Transverse colon (tissue), 4 donors: Measurements from ENCODE around the gene FTCD. TPM values are rescaled to one million over a fixed set of nuclear protein-coding genes. Genes with fewer than 3 reads are reported as not detected.
A peak's percentile ranks its signal among the peaks of the same experiment; 100 is the strongest.

Experiments
- DNase-seq: peaks from one replicate; pipeline ENCODE4 v3.0.0-alpha.2; 2019
- H3K27ac ChIP-seq, 4 donors: fragments of 200-600 bp; sonication (generic); 2 replicates each; pipeline ENCODE4 v1.5.1; 2016 to 2018; ENCODE audit warnings: inconsistent platforms in 4 of 4
- H3K27me3 ChIP-seq: fragments of 200-600 bp; sonication (generic); 2 replicates; pipeline ENCODE4 v1.5.1; 2017; ENCODE audit warnings: inconsistent platforms
- H3K36me3 ChIP-seq, 4 donors: fragments of 200-600 bp; sonication (generic); 2 replicates each; pipeline ENCODE4 v1.5.1; 2017 to 2019; ENCODE audit warnings: inconsistent platforms in 4 of 4
- H3K4me1 ChIP-seq, 4 donors: fragments of 200-600 bp; sonication (generic); 2 replicates each; pipeline ENCODE4 v1.5.1; 2017 to 2020; ENCODE audit warnings: inconsistent platforms in 4 of 4
- H3K4me3 ChIP-seq, 4 donors: fragments of 200-600 bp; sonication (generic); 1 replicate in 1 of 4; 2 replicates in 3 of 4; pipeline versions ENCODE4 v1.5.1 to v1.6.1; 2017 to 2019; ENCODE audit warnings: inconsistent platforms in 4 of 4
- H3K9me3 ChIP-seq, 2 donors: fragments of 200-600 bp; sonication (generic); 2 replicates each; pipeline ENCODE4 v1.5.1; 2017 to 2019; ENCODE audit warnings: inconsistent platforms in 2 of 2
- CTCF ChIP-seq, 5 experiments: fragments of 200-600 bp in 3 of 5; fragments of 450-650 bp in 2 of 5; sonication (generic) in 3 of 5; IDR thresholded peaks; 1 replicate in 2 of 5; 2 replicates in 3 of 5; pipeline ENCODE4 v1.5.1; 2016 to 2017; ENCODE audit warnings: antibody characterized with exemption in 5 of 5, inconsistent platforms in 3 of 5, mild to moderate bottlenecking in 2 of 5, moderate library complexity in 1 of 5
- EP300 ChIP-seq: sonication (generic); formaldehyde crosslinking; IDR thresholded peaks from one replicate; pipeline ENCODE4 v1.6.1; 2017; ENCODE audit warnings: antibody characterized with exemption, low read depth
- POLR2A ChIP-seq: fragments of 450-650 bp; IDR thresholded peaks from one replicate; pipeline ENCODE4 v1.6.1; 2016; ENCODE audit warnings: antibody characterized with exemption, mild to moderate bottlenecking, moderate library complexity
- POLR2AphosphoS5 ChIP-seq, 3 donors: sonication (generic); formaldehyde crosslinking; IDR thresholded peaks; one replicate each; pipeline ENCODE4 v1.6.1; 2016; ENCODE audit warnings: antibody characterized with exemption in 3 of 3
- WGBS, 2 donors: methylation state at CpG; one replicate each; pipeline ENCODE4 v1.1.5; 2018; ENCODE audit warnings: low coverage in 1 of 2; 5-methylcytosine and 5-hydroxymethylcytosine counted together
- in situ Hi-C, 4 donors: fragments of 200-750 bp; cut with MboI; loops; one replicate each; pipeline versions ENCODE4 v1.15.0 to v1.15.1; 2017; ENCODE audit warnings: low sequenced_read_pairs in 3 of 4, low pct_ligation_motif_present in 1 of 4, low pct_unique_long_range_greater_than_20kb in 1 of 4
- intact Hi-C: fragments of 100-400 bp; cut with DNase I; formaldehyde crosslinking; loops from one replicate; pipeline ENCODE4 v1.15.1; 2023; ENCODE audit warnings: low total_unique reads
- total RNA-seq, 4 donors: library from RNA; depleted of rRNA; stranded (reverse); fragments of >200 nt; gene quantifications; one replicate each; pipeline ENCODE4 v1.1.0, GENCODE V29; 2016

Gene FTCD
- total RNA-seq, 4 donors from 2014 or later: not detected

- H3K27me3 ChIP-seq: no peaks in the 10 kb centered on the region
- H3K4me1 ChIP-seq: no peaks in the 10 kb centered on the region
- DNase-seq: no peak
- TF ChIP-seq CTCF (IDR thresholded peaks at IDR 0.05) (no peak), POLR2AphosphoS5 (IDR thresholded peaks at IDR 0.05) (no peak), EP300 (no peak), POLR2A (no peak)
- peaks cover 0 to 26% (median 0%) of the 10 kb centered on the region in 4 donors for H3K36me3 ChIP-seq
- H3K9me3 ChIP-seq: no peaks in the 10 kb centered on the region
- intact Hi-C loops (no loop called here), in situ Hi-C loops (loop anchor here in 1 of 4 donors (25.0 kb wide), 1 partner anchor 162 kb away; no protein-coding TSS in a partner anchor)
- 67 to 84% methylated on average over 1 to 14 of the region's 16 CpGs for WGBS, 2 donors
- no peak overlapping the region for H3K27ac ChIP-seq
- no peak overlapping the region for H3K4me3 ChIP-seq
Observed at GRCh38 chr21:46124083-46124925, 31.1 kb downstream of the FTCD start.

- intact Hi-C loops: no loop called here
- in situ Hi-C loops: loop anchor here in 1 of 4 donors (25.0 kb wide), 1 partner anchor 161 kb away; no protein-coding TSS in a partner anchor
Observed at GRCh38 chr21:46122758-46123683, 32.4 kb downstream of the FTCD start.

DNA sequence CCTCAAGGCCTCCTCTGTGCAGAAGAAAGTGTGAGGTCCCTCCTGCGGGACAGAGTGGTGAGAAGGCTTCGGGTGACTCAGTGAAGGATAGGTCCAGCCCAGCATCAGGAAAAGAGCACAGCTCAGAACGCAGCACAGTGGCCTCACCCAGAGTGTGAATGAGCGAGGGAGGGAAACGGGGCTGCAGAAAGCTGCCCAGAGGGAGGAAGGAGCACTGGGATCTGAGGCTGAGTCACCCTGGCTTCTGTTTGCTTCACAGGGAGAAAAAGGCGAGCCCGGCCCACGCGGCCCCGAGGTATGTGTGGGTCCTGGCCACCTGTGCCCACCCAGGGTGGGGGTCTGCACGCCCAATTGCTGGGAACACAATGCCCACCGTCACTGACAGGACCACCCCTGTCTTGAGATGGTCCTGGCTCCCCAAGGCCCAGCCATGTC is 33.1 kb downstream of the FTCD start:
- intact Hi-C loops: no loop called here
- TF ChIP-seq POLR2A (no peak), POLR2AphosphoS5 (IDR thresholded peaks at IDR 0.05) (no peak), EP300 (no peak), CTCF (IDR thresholded peaks at IDR 0.05) (no peak)
- peak overlapping the region in 1 of 4 donors; percentile 34 for H3K27ac ChIP-seq
- no peaks in the 10 kb centered on the region for H3K27me3 ChIP-seq
- 40 to 63% methylated on average over 1 to 12 of the region's 12 CpGs for WGBS, 2 donors
- peaks cover 0 to 37% (median 0%) of the 10 kb centered on the region in 4 donors for H3K36me3 ChIP-seq
- H3K4me1 ChIP-seq: no peaks in the 10 kb centered on the region
- peak; percentile 6 for DNase-seq
- H3K4me3 ChIP-seq: no peak overlapping the region
- no peaks in the 10 kb centered on the region for H3K9me3 ChIP-seq
- in situ Hi-C loops: loop anchor here in 1 of 4 donors (25.0 kb wide), 1 partner anchor 160 kb away; no protein-coding TSS in a partner anchor

More at GRCh38 chr21:46122758-46123683, 32.4 kb downstream of the FTCD start:
- H3K36me3 ChIP-seq: peaks cover 0 to 36% (median 0%) of the 10 kb centered on the region in 4 donors
- peak; percentile 5 for DNase-seq
- TF ChIP-seq POLR2AphosphoS5 (IDR thresholded peaks at IDR 0.05) (no peak), POLR2A (no peak), CTCF (IDR thresholded peaks at IDR 0.05) (no peak), EP300 (no peak)
- H3K27me3 ChIP-seq: no peaks in the 10 kb centered on the region
- no peak overlapping the region for H3K4me3 ChIP-seq
- H3K9me3 ChIP-seq: no peaks in the 10 kb centered on the region
- WGBS, 2 donors: 79% methylated on average over 12 of the region's 12 CpGs; no CpG with 5 or more reads in 1 of the 2 donors
- H3K27ac ChIP-seq: peak overlapping the region in 1 of 4 donors; percentile 34
- H3K4me1 ChIP-seq: no peaks in the 10 kb centered on the region
